Testis (tissue), 2 donors: ENCODE data around the gene AGAP1.

ENCODE experiments used
- CTCF ChIP-seq, 3 experiments: fragments of 450-650 bp in 2 of 3; fragments of 200-600 bp in 1 of 3; sonication (generic) in 1 of 3; IDR thresholded peaks; one replicate each; pipeline ENCODE4 v1.5.1; 2016 to 2019; ENCODE audit warnings: antibody characterized with exemption in 3 of 3, mild to moderate bottlenecking in 2 of 3, moderate library complexity in 1 of 3
- POLR2A ChIP-seq: fragments of 450-650 bp; IDR thresholded peaks from one replicate; pipeline ENCODE4 v1.6.1; 2017; ENCODE audit warnings: antibody characterized with exemption, mild to moderate bottlenecking, moderate library complexity

- TF ChIP-seq CTCF (IDR thresholded peaks at IDR 0.05) (no peak), POLR2A (no peak)
Measured at GRCh38 chr2:235532307-235532706, 38.5 kb downstream of the AGAP1 start.
